ENCODE results near the gene CDK16. TPM values are rescaled to one million over a fixed set of nuclear protein-coding genes. Genes with fewer than 3 reads are reported as not detected.

CDK16 gene
- total RNA-seq, 4 donors from 2014 or later = 105 to 181 (median 151) TPM

DNA sequence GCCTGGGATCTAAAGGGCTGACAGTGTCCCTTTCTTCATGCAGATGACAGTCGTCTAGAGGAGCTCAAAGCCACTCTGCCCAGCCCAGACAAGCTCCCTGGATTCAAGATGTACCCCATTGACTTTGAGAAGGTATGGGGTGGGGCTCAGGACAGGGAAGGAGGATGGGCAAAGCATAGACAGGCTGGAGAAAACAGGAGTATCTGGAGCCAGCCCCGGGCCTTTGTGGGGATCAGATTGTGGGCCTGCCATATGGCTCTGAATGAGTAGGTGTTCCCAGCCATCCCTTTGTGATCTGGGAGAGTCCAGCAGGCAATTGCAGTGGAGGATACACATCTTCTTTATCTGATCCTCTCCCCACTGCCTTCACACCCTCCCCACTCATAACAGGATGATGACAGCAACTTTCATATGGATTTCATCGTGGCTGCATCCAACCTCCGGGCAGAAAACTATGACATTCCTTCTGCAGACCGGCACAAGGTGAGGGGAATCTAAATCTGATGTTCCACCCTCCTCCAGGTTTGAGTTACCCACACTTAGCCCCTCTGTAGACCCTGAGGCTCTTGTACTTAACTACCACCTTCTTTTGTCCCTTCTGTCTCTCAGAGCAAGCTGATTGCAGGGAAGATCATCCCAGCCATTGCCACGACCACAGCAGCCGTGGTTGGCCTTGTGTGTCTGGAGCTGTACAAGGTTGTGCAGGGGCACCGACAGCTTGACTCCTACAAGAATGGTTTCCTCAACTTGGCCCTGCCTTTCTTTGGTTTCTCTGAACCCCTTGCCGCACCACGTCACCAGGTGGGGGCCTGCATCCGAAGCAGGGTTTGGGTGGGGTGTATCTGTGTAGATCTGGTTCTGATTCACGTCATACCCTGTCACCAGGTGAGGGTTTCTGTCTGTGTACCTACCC is 5.8 kb upstream of the CDK16 start:
- H3K4me3 ChIP-seq = no peak overlapping the region
- peaks cover 0 to 19% (median 8%) of the 10 kb centered on the region in 4 donors for H3K36me3 ChIP-seq
- 94% methylated on average over 12 of the region's 12 CpGs; no CpG with 5 or more reads in 1 of the 2 donors for WGBS, 2 donors (ENCODE audit: low coverage in 1 of 2)
- TF ChIP-seq EP300 (IDR thresholded peaks at IDR 0.05; ENCODE audit: low read depth) (no peak), POLR2A (IDR thresholded peaks at IDR 0.05) (no peak), POLR2AphosphoS5 (IDR thresholded peaks at IDR 0.05) (no peak)
- TF ChIP-seq, protein P1, sequence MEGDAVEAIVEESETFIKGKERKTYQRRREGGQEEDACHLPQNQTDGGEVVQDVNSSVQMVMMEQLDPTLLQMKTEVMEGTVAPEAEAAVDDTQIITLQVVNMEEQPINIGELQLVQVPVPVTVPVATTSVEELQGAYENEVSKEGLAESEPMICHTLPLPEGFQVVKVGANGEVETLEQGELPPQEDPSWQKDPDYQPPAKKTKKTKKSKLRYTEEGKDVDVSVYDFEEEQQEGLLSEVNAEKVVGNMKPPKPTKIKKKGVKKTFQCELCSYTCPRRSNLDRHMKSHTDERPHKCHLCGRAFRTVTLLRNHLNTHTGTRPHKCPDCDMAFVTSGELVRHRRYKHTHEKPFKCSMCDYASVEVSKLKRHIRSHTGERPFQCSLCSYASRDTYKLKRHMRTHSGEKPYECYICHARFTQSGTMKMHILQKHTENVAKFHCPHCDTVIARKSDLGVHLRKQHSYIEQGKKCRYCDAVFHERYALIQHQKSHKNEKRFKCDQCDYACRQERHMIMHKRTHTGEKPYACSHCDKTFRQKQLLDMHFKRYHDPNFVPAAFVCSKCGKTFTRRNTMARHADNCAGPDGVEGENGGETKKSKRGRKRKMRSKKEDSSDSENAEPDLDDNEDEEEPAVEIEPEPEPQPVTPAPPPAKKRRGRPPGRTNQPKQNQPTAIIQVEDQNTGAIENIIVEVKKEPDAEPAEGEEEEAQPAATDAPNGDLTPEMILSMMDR (IDR thresholded peaks at IDR 0.05) = no peak
- H3K27me3 ChIP-seq = no peaks in the 10 kb centered on the region
- H3K27ac ChIP-seq = no peak overlapping the region
- intact Hi-C loops (cut with DNase I; ENCODE audit: low total_unique reads) (no loop called here), in situ Hi-C loops (cut with MboI; ENCODE audit: low pct_ligation_motif_present in 1 of 4, low pct_unique_long_range_greater_than_20kb in 1 of 4, low sequenced_read_pairs in 3 of 4) (loop anchor here in 1 of 4 donors (25.0 kb wide), 1 partner anchor 325 kb away; no protein-coding TSS in a partner anchor)
- DNase-seq = peak; percentile 3
- no peaks in the 10 kb centered on the region for H3K9me3 ChIP-seq
- peaks cover 7 to 13% (median 11%) of the 10 kb centered on the region in 4 donors for H3K4me1 ChIP-seq

GRCh38 chrX:47214435-47215077 is 3.9 kb upstream of the CDK16 start:
- whole genome bisulfite sequencing, 2 donors (ENCODE audit: low coverage in 1 of 2) = 92% methylated on average over 20 of the region's 20 CpGs; no CpG with 5 or more reads in 1 of the 2 donors
- in situ Hi-C loops (cut with MboI; ENCODE audit: low pct_ligation_motif_present in 1 of 4, low pct_unique_long_range_greater_than_20kb in 1 of 4, low sequenced_read_pairs in 3 of 4) = loop anchor here in 1 of 4 donors (25.0 kb wide), 1 partner anchor 323 kb away; no protein-coding TSS in a partner anchor
- Histone ChIP-seq H3K36me3 (peaks cover 0 to 19% (median 8%) of the 10 kb centered on the region in 4 donors), H3K4me1 (peaks cover 7 to 19% (median 11%) of the 10 kb centered on the region in 4 donors), H3K9me3 (no peaks in the 10 kb centered on the region), H3K4me3 (no peak overlapping the region), H3K27ac (no peak overlapping the region), H3K27me3 (no peaks in the 10 kb centered on the region)
- intact Hi-C loops (cut with DNase I; ENCODE audit: low total_unique reads) = no loop called here
- DNase-seq = no peak
- TF ChIP-seq POLR2A (IDR thresholded peaks at IDR 0.05) (no peak), EP300 (IDR thresholded peaks at IDR 0.05; ENCODE audit: low read depth) (no peak), POLR2AphosphoS5 (IDR thresholded peaks at IDR 0.05) (no peak)
- TF ChIP-seq, protein P1 (IDR thresholded peaks at IDR 0.05) = no peak

- intact Hi-C loops (cut with DNase I; ENCODE audit: low total_unique reads) (no loop called here), in situ Hi-C loops (cut with MboI; ENCODE audit: low pct_ligation_motif_present in 1 of 4, low pct_unique_long_range_greater_than_20kb in 1 of 4, low sequenced_read_pairs in 3 of 4) (loop anchor here in 1 of 4 donors (25.0 kb wide), 1 partner anchor 322 kb away; no protein-coding TSS in a partner anchor)
- no peaks in the 10 kb centered on the region for H3K27me3 ChIP-seq
- DNase-seq = no peak
- peaks cover 7 to 27% (median 17%) of the 10 kb centered on the region in 4 donors for H3K4me1 ChIP-seq
- no peaks in the 10 kb centered on the region for H3K9me3 ChIP-seq
- peaks cover 0 to 19% (median 5%) of the 10 kb centered on the region in 4 donors for H3K36me3 ChIP-seq
- WGBS, 2 donors (ENCODE audit: low coverage in 1 of 2) = 92% methylated on average over 12 of the region's 12 CpGs; no CpG with 5 or more reads in 1 of the 2 donors
- H3K27ac ChIP-seq = no peak overlapping the region
- TF ChIP-seq POLR2A (IDR thresholded peaks at IDR 0.05) = no peak
- no peak for TF ChIP-seq POLR2AphosphoS5 (IDR thresholded peaks at IDR 0.05)
- TF ChIP-seq EP300 (IDR thresholded peaks at IDR 0.05; ENCODE audit: low read depth) = no peak
- TF ChIP-seq, protein P1 (IDR thresholded peaks at IDR 0.05) = no peak
- H3K4me3 ChIP-seq = no peak overlapping the region
Measured at GRCh38 chrX:47215291-47215900, 3.1 kb upstream of the CDK16 start.

All from transverse colon (tissue), 4 donors.